IMR-90 (cell line): Measurements from ENCODE around the gene MTAP. TPM values are rescaled to one million over a fixed set of nuclear protein-coding genes. Genes with fewer than 3 reads are reported as not detected.

ENCODE experiments used
- ATAC-seq: fragments of 200-7000 bp; cut with Tn5 transposase; 2 replicates; pipeline ENCODE4 v1.9.1; 2020; ENCODE audit warnings: low read depth, mild to moderate bottlenecking, moderate library complexity
- BruUV-seq: library from RNA; stranded (reverse); fragments of 400-500 nt; replicated peaks from 2 replicates; lab custom pipeline; 2021; lab: Mats Ljungman, UMichigan
- CTCF ChIA-PET: fragments of 300-600 bp; formaldehyde crosslinking; extraction: SDS; loops from one replicate; lab custom pipeline; 2021; ENCODE audit warnings: antibody characterized with exemption; lab: Yijun Ruan, JAX
- POLR2A ChIA-PET: fragments of 300-600 bp; sonication (Branson Sonifier 250); formaldehyde crosslinking; loops from one replicate; lab custom pipeline; 2022; ENCODE audit warnings: antibody characterized with exemption; ENCODE audit not compliant: unreplicated experiment; lab: Charles Lee
- DNase-seq: peaks from one replicate; pipeline ENCODE4 v3.0.0; 2013
- H2AFZ ChIP-seq: replicated peaks from 2 replicates; pipeline ENCODE3; 2013; ENCODE audit warnings: low read length, mild to moderate bottlenecking; ENCODE audit not compliant: poor library complexity
- H2AK5ac ChIP-seq: 2 replicates; pipeline ENCODE4 v1.6.1; 2013; ENCODE audit warnings: low read depth, low read length, inconsistent platforms
- H2AK9ac ChIP-seq: replicated peaks from 2 replicates; pipeline ENCODE3; 2013; ENCODE audit warnings: mild to moderate bottlenecking, low read depth, low read length, moderate library complexity; ENCODE audit not compliant: poor library complexity
- H2BK120ac ChIP-seq: 2 replicates; pipeline ENCODE4 v1.6.1; 2013; ENCODE audit warnings: low read depth, low read length, inconsistent platforms
- H2BK15ac ChIP-seq: 3 replicates; pipeline ENCODE4 v1.6.1; 2013; ENCODE audit warnings: low read depth, low read length, inconsistent platforms
- H2BK20ac ChIP-seq: 2 replicates; pipeline ENCODE4 v1.6.1; 2013; ENCODE audit warnings: low read depth, mild to moderate bottlenecking, inconsistent platforms, low read length, moderate library complexity
- H2BK5ac ChIP-seq: 2 replicates; pipeline ENCODE4 v1.6.1; 2013; ENCODE audit warnings: mild to moderate bottlenecking, low read depth, low read length, inconsistent platforms; ENCODE audit not compliant: poor library complexity, severe bottlenecking
- H3K14ac ChIP-seq: replicated peaks from 2 replicates; pipeline ENCODE4 v1.6.1; 2013; ENCODE audit warnings: low read depth, low read length, inconsistent platforms
- H3K18ac ChIP-seq: 2 replicates; pipeline ENCODE4 v1.6.1; 2013; ENCODE audit warnings: low read depth, low read length, control low read depth
- H3K23ac ChIP-seq: 2 replicates; pipeline ENCODE4 v1.6.1; 2013; ENCODE audit warnings: low read depth, low read length, inconsistent platforms
- H3K27ac ChIP-seq: 2 replicates; pipeline ENCODE4 v1.5.1; 2013; ENCODE audit warnings: mild to moderate bottlenecking, control low read depth, low read length; ENCODE audit not compliant: insufficient read depth
- H3K27me3 ChIP-seq: 2 replicates; pipeline ENCODE4 v1.6.1; 2013; ENCODE audit warnings: low read length; ENCODE audit not compliant: control insufficient read depth, insufficient read depth
- H3K36me3 ChIP-seq: 2 replicates; pipeline ENCODE4 v1.6.1; 2013; ENCODE audit warnings: low read length, mixed read lengths; ENCODE audit not compliant: control insufficient read depth, insufficient read depth
- H3K4ac ChIP-seq: 2 replicates; pipeline ENCODE4 v1.6.1; 2013; ENCODE audit warnings: low read depth, low read length, inconsistent platforms
- H3K4me1 ChIP-seq: 2 replicates; pipeline ENCODE4 v1.6.1; 2013; ENCODE audit warnings: low read length, mixed read lengths; ENCODE audit not compliant: control insufficient read depth, insufficient read depth
- H3K4me2 ChIP-seq: 2 replicates; pipeline ENCODE4 v1.6.1; 2013; ENCODE audit warnings: low read depth, mild to moderate bottlenecking, control low read depth, low read length, moderate library complexity
- H3K4me3 ChIP-seq: 2 replicates; pipeline ENCODE4 v1.5.1; 2013; ENCODE audit warnings: low read depth, mild to moderate bottlenecking, control low read depth, low read length, moderate library complexity; ENCODE audit not compliant: insufficient read depth
- H3K56ac ChIP-seq: 2 replicates; pipeline ENCODE4 v1.6.1; 2013; ENCODE audit warnings: low read length, inconsistent platforms; ENCODE audit not compliant: insufficient read depth; ENCODE audit errors: extremely low read depth
- H3K79me1 ChIP-seq, 2 experiments: 2 replicates each; pipeline ENCODE4 v1.6.1; 2013; ENCODE audit warnings: low read length in 2 of 2, inconsistent platforms in 1 of 2, low read depth in 1 of 2
- H3K9ac ChIP-seq: 2 replicates; pipeline ENCODE4 v1.6.1; 2013; ENCODE audit warnings: low read depth, low read length, control low read depth
- H3K9me1 ChIP-seq: 2 replicates; pipeline ENCODE4 v1.6.1; 2013; ENCODE audit warnings: low read length, inconsistent platforms; ENCODE audit not compliant: insufficient read depth
- H3K9me3 ChIP-seq: 2 replicates; pipeline ENCODE4 v1.6.1; 2013; ENCODE audit warnings: low read length; ENCODE audit not compliant: control insufficient read depth, insufficient read depth
- H4K20me1 ChIP-seq: 2 replicates; pipeline ENCODE4 v1.6.1; 2013; ENCODE audit warnings: low read length, inconsistent platforms; ENCODE audit not compliant: insufficient read depth
- H4K5ac ChIP-seq: 2 replicates; pipeline ENCODE4 v1.6.1; 2013; ENCODE audit warnings: mild to moderate bottlenecking, low read depth, low read length, control low read depth
- H4K8ac ChIP-seq, 2 experiments: 2 replicates each; pipeline ENCODE4 v1.6.1; 2013; ENCODE audit warnings: low read depth in 2 of 2, low read length in 2 of 2, control low read depth in 1 of 2, inconsistent platforms in 1 of 2
- H4K91ac ChIP-seq: 2 replicates; pipeline ENCODE4 v1.6.1; 2013; ENCODE audit warnings: low read depth, low read length, inconsistent platforms; ENCODE audit not compliant: insufficient read depth
- CHD1 ChIP-seq: IDR thresholded peaks from 2 replicates; pipeline ENCODE4 v1.6.1; 2012; ENCODE audit warnings: low read depth, low read length, improper control_type of control experiment
- FOS ChIP-seq: fragments of 150-350 bp; IDR thresholded peaks from 2 replicates; pipeline ENCODE4 v1.6.1; 2016; ENCODE audit warnings: low read depth, low read length
- MXI1 ChIP-seq: IDR thresholded peaks from 2 replicates; pipeline ENCODE4 v1.6.1; 2012; ENCODE audit warnings: low read depth, mild to moderate bottlenecking, low read length, moderate library complexity, borderline replicate concordance
- SMC3 ChIP-seq: fragments of 150-350 bp; IDR thresholded peaks from 2 replicates; pipeline ENCODE4 v1.6.1; 2016; ENCODE audit warnings: low read depth, mild to moderate bottlenecking, antibody characterized with exemption, low read length, moderate library complexity
- USF2 ChIP-seq: fragments of 150-350 bp; IDR thresholded peaks from 2 replicates; pipeline ENCODE4 v1.6.1; 2017; ENCODE audit warnings: mild to moderate bottlenecking, antibody characterized with exemption, low read length, low read depth
- WGBS, 2 experiments: methylation state at CpG; one replicate each; pipeline versions ENCODE4 v1.1.5 to v1.1.7; 2013; ENCODE audit warnings: missing lambda C conversion rate in 2 of 2; ENCODE audit not compliant: insufficient read length in 1 of 2; ENCODE audit errors: extremely low coverage in 2 of 2; 5-methylcytosine and 5-hydroxymethylcytosine counted together
- dilution Hi-C: fragments of 300-500 bp; cut with HindIII; formaldehyde crosslinking; loops from one replicate; pipeline ENCODE4 v1.14.3; 2018; ENCODE audit warnings: low sequenced_read_pairs; ENCODE audit not compliant: unreplicated experiment
- in situ Hi-C: fragments of 300-500 bp; cut with MboI; formaldehyde crosslinking; loops from 3 replicates; pipeline ENCODE4 v1.14.3; 2019; ENCODE audit warnings: low sequenced_read_pairs, inconsistent platforms, mixed read lengths
- intact Hi-C: fragments of 100-400 bp; cut with micrococcal nuclease; formaldehyde crosslinking; loops from 2 replicates; pipeline ENCODE4 v1.10.0; 2022
- polyA plus RNA-seq, 3 experiments: library from polyadenylated mRNA; depleted of rRNA; stranded (reverse); fragments of >200 nt; gene quantifications; 2 replicates each; pipeline ENCODE4 v1.2.3, GENCODE V29; 2012; ENCODE audit warnings: low replicate concordance in 1 of 3
- total RNA-seq: library from RNA; depleted of rRNA; stranded (reverse); fragments of >200 nt; gene quantifications from 2 replicates; pipeline ENCODE4 v1.2.3, GENCODE V29; 2012

MTAP gene
- total and polyA plus RNA-seq, 2 of the 4 experiments (the other 2 are of a cell fraction): 15.7 to 50.9 TPM

- no peak overlapping the region for H2AK5ac ChIP-seq
- H3K9me1 ChIP-seq: peaks cover 8% of the 10 kb centered on the region; the same call in 1 of the 2 replicates
- H2BK20ac ChIP-seq: no peak overlapping the region
- ChIA-PET CTCF (no interaction called here), POLR2A (no interaction called here)
- no peak overlapping the region for H2BK120ac ChIP-seq
- in situ Hi-C loops: no loop called here
- H2BK5ac ChIP-seq: no peak overlapping the region
- H4K91ac ChIP-seq: no peak overlapping the region
- no peaks in the 10 kb centered on the region for H3K9me3 ChIP-seq
- no peaks in the 10 kb centered on the region for H4K20me1 ChIP-seq
- H3K36me3 ChIP-seq: peaks cover 20% of the 10 kb centered on the region
- no peak overlapping the region for H3K18ac ChIP-seq
- H3K14ac ChIP-seq: no peak overlapping the region
- H3K4me3 ChIP-seq: no peak overlapping the region
- H2AK9ac ChIP-seq: no peak overlapping the region
- no TSS peak for BruUV-seq
- 100% methylated on average over 1 of the region's 5 CpGs; no CpG with 5 or more reads in 1 of the 2 experiments for WGBS, 2 experiments
- H4K5ac ChIP-seq: no peak overlapping the region
- no peak for TF ChIP-seq MXI1
- TF ChIP-seq FOS: no peak
- TF ChIP-seq CHD1: no peak
- TF ChIP-seq SMC3: no peak
- no peak for TF ChIP-seq USF2
- dilution Hi-C loops: no loop called here
- no peak overlapping the region for H2BK15ac ChIP-seq
- ATAC-seq (no peak), DNase-seq (no peak)
- no peak overlapping the region for H2AFZ ChIP-seq
- intact Hi-C loops: no loop called here
- H3K27ac ChIP-seq: no peak overlapping the region
- no peak overlapping the region for H3K9ac ChIP-seq
- H3K56ac ChIP-seq: no peak overlapping the region
- no peaks in the 10 kb centered on the region for H3K4me1 ChIP-seq
- H3K4ac ChIP-seq: no peak overlapping the region
- H4K8ac ChIP-seq: no peak overlapping the region
- H3K27me3 ChIP-seq: no peaks in the 10 kb centered on the region
- no peak overlapping the region for H3K23ac ChIP-seq
- peaks cover 0 to 10% of the 10 kb centered on the region in 2 experiments; a peak in 3 of 4 replicates for H3K79me1 ChIP-seq
- H3K4me2 ChIP-seq: no peak overlapping the region
These were observed 62.1 kb downstream of the MTAP start for GRCh38 chr9:21864505-21864904.
